Stimulated activated CD8-positive, alpha-beta memory T cell treated with anti-CD3 and anti-CD28 coated beads, Interleukin-15, amount 100 ng/mL, for 4 hours (primary cell): Measurements from ENCODE around the gene PCDHAC1.
"Not testable (repeated sequence)": the region's sequence is repeated elsewhere in the genome, so short reads cannot be mapped to it uniquely, and the experiment has no call there.

ENCODE experiments used
- DNase-seq, 2 donors: peaks; one replicate each; pipeline ENCODE4 v3.0.0-alpha.2; 2020; ENCODE audit warnings: low read depth in 2 of 2

The PCDHAC1 gene

DNA sequence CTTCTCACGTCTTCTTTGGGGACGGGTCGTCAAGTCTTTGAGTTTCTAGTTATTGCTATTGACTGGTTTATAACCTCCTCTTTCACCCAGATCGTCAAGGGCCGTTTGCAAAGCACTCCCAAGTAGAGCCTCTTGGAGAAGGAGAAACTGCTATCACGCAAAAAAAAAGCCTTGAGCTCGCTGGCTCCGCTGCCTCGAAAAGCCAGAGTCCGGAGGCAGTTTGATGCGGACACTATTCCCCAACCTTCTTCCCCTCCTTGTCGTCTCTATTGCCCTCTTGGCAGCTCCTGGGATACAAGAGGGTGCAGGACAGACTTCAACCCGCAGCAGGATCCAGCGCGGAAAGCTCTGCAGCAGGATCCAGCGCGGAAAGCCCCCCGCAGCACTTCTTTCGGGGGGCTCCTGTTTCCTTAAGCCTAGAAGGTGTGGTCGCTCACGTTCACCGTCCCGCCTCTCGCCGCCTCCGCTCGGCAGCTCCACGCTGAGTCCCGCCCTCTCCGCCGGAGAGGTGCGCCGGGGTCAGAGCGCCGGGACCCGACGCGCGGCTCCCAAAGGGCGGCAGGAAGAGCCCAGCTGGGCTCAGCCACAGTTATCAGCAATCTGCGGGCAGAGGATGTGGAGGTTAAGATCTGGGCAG lies at the start of gene PCDHAC1:
TSS of gene PCDHAC1 (plus strand) at position 494 of the 637 bp plus-strand sequence. CDS start 594 bp downstream, outside the sequence.
- no peak for DNase-seq

DNA sequence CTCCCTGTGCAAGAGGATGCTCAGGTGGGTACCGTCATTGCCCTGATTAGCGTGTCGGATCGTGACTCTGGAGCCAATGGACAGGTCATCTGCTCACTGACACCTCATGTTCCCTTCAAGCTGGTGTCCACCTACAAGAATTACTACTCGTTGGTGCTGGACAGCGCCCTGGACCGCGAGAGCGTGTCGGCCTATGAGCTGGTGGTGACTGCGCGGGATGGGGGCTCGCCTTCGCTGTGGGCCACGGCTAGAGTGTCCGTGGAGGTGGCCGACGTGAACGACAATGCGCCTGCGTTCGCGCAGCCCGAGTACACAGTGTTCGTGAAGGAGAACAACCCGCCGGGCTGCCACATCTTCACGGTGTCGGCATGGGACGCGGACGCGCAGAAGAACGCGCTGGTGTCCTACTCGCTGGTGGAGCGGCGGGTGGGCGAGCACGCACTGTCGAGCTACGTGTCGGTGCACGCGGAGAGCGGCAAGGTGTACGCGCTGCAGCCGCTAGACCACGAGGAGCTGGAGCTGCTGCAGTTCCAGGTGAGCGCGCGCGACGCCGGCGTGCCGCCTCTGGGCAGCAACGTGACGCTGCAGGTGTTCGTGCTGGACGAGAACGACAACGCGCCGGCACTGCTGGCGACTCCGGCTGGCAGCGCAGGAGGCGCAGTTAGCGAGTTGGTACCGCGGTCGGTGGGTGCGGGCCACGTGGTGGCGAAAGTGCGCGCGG lies 49.4 kb upstream of the PCDHAC1 start:
- DNase-seq: not testable (repeated sequence)

- no peak for DNase-seq
Measured at GRCh38 chr5:140877262-140877581, 48.9 kb upstream of the PCDHAC1 start.

DNA sequence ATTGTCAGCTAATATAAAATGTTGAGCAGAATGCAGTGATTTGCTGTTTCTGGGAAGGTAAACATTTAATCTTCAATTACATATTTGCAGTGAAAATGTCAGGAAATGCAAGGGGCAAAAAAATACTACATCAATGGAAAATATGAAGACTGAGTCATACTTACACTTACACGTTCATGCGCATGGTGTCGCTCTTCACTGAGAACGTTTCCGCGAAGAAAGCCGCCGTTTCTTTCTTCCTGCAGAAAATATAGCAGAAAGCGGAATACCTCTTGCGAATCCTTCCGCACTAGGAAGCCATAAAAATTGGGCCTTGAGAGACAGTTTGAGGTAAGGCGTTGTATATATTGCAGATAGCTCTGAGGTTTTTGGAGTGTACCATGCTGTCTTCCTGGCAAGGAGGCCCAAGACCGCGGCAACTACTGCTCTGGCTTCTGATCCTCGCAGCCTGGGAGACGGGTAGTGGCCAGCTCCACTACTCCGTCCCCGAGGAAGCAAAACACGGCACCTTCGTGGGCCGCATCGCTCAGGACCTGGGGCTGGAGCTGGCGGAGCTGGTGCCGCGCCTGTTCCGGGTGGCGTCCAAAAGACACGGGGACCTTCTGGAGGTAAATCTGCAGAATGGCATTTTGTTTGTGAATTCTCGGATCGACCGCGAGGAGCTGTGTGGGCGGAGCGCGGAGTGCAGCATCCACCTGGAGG lies 44.1 kb upstream of the PCDHAC1 start, which contains the start of gene PCDHA13:
TSS of gene PCDHA13 (plus strand) at position 236 of the 702 bp plus-strand sequence. CDS start at position 381, 145 bp downstream.
- no peak for DNase-seq

DNA sequence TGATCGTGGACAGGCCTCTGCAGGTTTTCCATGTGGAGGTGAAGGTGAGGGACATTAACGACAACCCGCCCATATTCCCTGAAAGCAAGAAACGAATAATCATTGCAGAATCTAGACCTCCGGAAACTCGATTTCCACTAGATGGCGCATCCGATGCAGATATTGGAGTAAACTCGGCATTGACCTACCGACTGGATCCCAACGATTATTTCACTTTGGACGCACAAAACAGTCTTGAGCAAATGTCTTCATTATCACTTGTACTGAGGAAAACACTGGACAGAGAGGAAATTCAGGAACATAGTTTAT lies 43.6 kb upstream of the PCDHAC1 start:
- DNase-seq: no peak

DNA sequence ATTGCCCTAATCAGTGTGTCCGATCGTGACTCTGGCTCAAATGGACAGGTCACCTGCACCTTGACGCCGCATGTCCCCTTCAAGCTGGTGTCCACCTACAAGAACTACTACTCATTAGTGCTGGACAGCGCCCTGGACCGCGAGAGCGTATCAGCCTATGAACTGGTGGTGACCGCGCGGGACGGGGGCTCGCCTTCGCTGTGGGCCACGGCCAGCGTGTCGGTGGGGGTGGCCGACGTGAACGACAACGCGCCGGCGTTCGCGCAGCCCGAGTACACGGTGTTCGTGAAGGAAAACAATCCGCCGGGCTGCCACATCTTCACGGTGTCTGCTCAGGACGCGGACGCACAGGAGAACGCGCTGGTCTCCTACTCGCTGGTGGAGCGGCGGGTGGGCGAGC lies 42.7 kb upstream of the PCDHAC1 start:
- no peak for DNase-seq

GRCh38 chr5:140883927-140884697 lies 42.0 kb upstream of the PCDHAC1 start:
- no peak for DNase-seq

GRCh38 chr5:140916325-140916724 lies 9.8 kb upstream of the PCDHAC1 start:
- DNase-seq: no peak

GRCh38 chr5:140923601-140924000 lies 2.5 kb upstream of the PCDHAC1 start:
- DNase-seq: no peak

- no peak for DNase-seq
Measured at GRCh38 chr5:140926443-140927227, 536 bp downstream of the PCDHAC1 start.

- no peak for DNase-seq
Measured at GRCh38 chr5:140927228-140927573, 1.1 kb downstream of the PCDHAC1 start.

GRCh38 chr5:140934964-140935606 lies 9.0 kb downstream of the PCDHAC1 start:
- DNase-seq: no peak

DNA sequence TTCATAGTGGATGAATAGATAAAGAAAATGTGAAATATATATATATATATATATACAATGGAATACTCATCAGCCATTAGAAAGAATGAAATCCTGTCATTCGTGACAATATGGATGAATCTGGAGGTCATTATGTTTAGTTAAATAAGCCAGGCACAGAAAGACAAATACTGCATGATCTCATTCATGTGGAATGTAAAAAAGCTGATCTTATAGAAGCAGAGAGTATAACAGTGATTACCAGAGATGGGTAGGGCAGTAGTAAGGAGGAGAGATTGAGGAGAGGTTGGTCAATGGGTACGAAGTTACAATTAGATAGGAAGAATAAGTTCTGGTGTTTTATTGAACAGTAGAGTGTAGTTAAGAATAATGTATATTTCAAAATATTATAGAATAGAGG lies 20.5 kb downstream of the PCDHAC1 start:
- no peak for DNase-seq

- DNase-seq: no peak
Measured at GRCh38 chr5:140951636-140952035, 25.5 kb downstream of the PCDHAC1 start.

GRCh38 chr5:140953234-140953633 lies 27.1 kb downstream of the PCDHAC1 start:
- no peak for DNase-seq

- no peak for DNase-seq
Measured at GRCh38 chr5:140962190-140962589, 36.1 kb downstream of the PCDHAC1 start.

GRCh38 chr5:140964356-140964755 lies 38.3 kb downstream of the PCDHAC1 start:
- DNase-seq: no peak

DNA sequence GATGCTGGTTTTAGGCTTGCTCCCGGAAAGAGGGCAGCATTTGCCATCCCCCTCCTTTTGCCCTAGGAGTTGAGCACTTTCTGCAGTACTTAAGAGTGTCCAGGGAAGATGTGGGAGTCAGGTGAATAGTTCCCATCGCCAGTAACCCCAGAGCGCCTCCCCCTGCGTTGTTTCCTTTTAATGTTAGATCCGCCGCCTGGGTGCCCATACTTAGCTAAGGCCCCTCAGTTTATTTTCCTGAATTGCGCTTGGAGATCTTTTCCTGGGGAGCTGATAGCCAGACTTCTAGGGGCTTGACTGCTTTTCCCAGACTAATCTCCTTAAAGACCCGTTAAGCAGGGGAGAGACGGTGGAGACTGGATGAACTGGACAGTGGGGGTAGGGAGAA lies 39.8 kb downstream of the PCDHAC1 start:
- no peak for DNase-seq

DNA sequence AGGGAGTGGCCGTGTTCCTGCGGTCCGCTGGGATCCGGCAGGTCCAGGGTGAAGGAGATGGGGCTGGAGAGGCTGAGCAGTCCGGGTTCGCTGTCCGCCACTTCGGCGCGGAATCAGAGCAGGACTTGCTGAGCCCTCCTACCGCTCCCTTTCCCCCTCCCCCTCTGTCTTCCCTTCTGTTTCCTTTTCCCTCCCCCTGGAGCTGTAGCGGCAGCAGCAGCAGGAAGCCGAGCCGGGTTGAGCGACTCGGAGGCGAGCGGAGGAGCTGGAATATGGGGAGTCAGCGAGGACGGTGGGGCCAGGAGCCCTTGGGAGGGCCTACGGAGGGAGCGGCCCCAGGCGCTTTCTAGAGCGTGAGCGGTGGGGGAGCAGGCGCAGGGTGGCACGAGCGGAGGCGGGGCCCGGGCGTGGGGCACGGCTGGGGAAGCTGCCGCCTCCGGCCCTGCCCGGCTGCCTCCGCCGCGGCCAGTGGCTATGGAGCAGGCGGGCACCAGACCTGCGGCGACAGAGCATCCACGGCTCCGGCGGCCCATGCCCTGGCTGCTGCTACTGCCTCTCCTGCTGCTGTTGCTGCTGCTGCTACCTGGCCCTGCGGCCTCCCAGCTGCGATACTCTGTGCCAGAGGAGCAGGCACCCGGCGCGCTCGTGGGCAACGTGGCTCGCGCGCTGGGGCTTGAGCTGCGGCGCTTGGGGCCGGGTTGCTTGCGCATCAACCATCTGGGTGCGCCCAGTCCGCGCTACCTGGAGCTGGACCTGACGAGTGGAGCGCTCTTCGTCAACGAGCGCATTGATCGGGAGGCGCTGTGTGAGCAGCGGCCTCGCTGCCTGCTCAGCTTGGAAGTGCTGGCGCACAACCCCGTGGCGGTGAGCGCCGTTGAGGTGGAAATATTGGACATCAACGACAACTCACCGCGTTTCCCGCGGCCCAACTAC lies 40.5 kb downstream of the PCDHAC1 start, which contains the start of gene PCDHAC2:
TSS of gene PCDHAC2 (plus strand) at position 184 of the 933 bp plus-strand sequence. CDS start at position 475, 291 bp downstream.
- DNase-seq: no peak
